ENCODE measurements around the gene CDK17.
"Not testable (repeated sequence)": the region's sequence is repeated elsewhere in the genome, so short reads cannot be mapped to it uniquely, and the experiment has no call there.

Gene CDK17

GRCh38 chr12:96383991-96384390 is 16.2 kb downstream of the CDK17 start:
- no peak for DNase-seq

GRCh38 chr12:96383371-96383770 is 16.9 kb downstream of the CDK17 start:
- DNase-seq = no peak

- not testable (repeated sequence) for DNase-seq
These were observed 20.5 kb downstream of the CDK17 start for GRCh38 chr12:96379743-96380142.

DNA sequence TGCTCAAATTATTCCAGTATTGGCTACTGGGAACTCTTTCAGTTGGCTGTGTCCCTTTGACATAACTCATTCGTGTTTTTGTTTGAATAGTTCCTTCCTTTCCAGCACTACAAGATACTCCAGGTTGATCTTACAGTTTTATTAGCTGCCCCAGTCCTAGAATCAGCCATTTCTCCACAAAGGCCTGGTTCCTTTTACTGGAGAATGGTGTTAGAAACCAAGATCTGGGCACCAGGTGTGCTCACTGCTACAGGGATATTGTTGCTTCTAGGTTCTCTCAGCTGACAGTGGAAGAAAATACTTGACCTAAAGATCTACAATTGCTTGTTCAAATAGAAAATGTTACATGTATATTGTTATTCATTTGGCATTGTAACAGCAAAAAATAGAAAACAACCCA is 21.9 kb downstream of the CDK17 start:
- no peak for DNase-seq

- no peak for DNase-seq
These were observed 23.4 kb downstream of the CDK17 start for GRCh38 chr12:96376865-96377264.

- no peak for DNase-seq
These were observed 24.2 kb downstream of the CDK17 start for GRCh38 chr12:96375841-96376604.

DNA sequence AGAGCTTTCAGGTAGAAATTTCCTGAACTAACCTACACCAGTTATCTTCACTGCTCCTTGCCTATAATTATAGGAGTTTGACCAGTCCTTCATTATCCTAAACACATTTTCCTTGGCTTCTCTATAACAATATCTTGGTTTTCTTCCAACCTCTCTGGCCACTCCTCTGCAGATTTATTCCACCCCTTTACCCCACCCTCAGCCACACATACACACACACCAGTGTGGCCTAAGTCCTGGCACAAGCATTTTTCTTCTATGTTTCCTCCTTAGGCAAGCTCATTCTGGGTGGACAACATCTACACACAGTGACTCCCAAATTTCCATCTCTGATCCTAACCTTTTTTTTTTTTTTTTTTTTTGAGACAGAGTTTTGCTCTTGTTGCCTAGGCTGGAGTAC is 25.1 kb downstream of the CDK17 start:
- DNase-seq = no peak

GRCh38 chr12:96371790-96372699 is 28.2 kb downstream of the CDK17 start:
- no peak for DNase-seq

GRCh38 chr12:96371138-96371789 is 29.0 kb downstream of the CDK17 start:
- no peak for DNase-seq

GRCh38 chr12:96368687-96369086 is 31.6 kb downstream of the CDK17 start:
- no peak for DNase-seq

DNA sequence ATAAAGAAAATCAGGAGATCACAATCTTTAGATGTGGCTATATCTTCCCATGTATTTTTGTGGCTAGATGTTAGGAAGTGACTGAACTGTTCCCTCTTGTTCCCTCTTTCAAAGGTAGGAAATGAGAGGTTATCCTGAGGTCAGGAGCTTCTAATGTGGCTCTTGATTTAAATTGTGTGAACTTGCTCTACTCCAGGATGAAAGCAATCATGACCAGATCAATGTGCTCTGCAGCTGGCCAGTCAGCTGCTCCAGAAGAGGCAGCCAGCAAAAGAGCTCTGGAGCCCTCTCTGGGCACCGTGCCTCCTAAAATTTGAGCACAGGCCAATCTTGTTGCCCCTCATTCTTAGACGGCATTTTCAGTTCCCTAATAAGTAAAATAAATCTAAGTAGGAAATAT is 32.0 kb downstream of the CDK17 start:
- DNase-seq = no peak

GRCh38 chr12:96366381-96366654 is 33.9 kb downstream of the CDK17 start:
- no peak for DNase-seq

GRCh38 chr12:96365604-96366380 is 34.4 kb downstream of the CDK17 start:
- DNase-seq = no peak

GRCh38 chr12:96364092-96364700 is 36.0 kb downstream of the CDK17 start:
- no peak for DNase-seq

DNA sequence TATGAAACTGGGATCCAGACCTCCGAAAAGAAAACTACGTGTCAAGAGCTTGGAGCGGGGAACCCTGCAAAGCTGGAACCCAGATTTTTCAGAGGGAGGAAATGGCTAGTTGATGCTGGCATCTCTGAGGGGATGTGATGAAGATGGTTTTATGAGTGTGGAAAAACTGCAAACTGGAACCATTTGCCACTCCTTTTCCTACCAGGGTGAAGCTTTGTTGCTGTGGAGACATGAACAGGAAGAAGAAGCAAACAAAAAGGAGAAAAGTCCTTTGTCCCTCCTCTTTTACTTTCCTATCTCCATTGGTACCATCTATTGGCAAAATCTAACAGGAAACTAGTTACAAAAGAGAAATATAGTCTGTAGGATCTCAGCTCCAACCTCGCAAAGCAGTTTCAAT is 39.2 kb downstream of the CDK17 start:
- no peak for DNase-seq

- no peak for DNase-seq
These were observed 39.7 kb downstream of the CDK17 start for GRCh38 chr12:96360550-96360949.

GRCh38 chr12:96359328-96359727 is 40.9 kb downstream of the CDK17 start:
- no peak for DNase-seq

GRCh38 chr12:96356831-96357230 is 43.4 kb downstream of the CDK17 start:
- DNase-seq = no peak

- no peak for DNase-seq
These were observed 45.2 kb downstream of the CDK17 start for GRCh38 chr12:96354844-96355534.

- no peak for DNase-seq
These were observed 45.9 kb downstream of the CDK17 start for GRCh38 chr12:96354326-96354725.

DNA sequence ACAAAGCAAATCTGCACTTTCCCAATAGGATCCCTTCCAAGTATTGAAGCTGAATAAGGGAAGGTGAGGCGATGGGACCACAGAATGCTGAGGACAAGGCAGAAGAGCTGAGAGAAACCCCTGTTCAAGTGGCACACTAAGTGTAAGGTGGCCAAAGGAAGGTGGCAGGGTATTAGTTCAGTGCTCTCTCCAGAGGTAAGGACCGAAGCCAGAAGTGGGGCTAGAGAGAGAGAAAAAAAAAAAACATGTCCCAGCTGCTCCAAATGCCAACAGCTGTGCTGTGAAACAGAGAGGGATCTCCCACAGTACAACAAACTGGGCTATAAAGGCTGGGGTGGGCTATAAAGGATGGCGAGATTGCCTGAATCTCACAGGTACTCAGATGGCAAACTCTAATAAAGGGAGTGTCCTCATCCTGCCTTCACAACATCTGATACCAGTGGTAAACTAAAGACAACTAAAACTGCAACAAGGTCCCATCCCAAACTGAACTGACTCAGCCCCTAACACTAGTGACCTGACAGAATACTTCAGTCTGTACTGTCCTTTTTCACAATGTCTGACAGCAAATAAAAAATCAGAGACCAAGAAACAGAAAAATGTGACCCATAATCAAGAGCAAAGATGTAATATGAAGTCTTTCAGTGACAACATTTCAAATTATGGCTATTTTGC is 47.9 kb downstream of the CDK17 start:
- no peak for DNase-seq

Data from CD4-positive, alpha-beta T cell treated with Interleukin-21 for 1 hour (primary cell).